K562 (cell line): Measurements from ENCODE around the gene SLC38A10. TPM values are rescaled to one million over a fixed set of nuclear protein-coding genes. Genes with fewer than 3 reads are reported as not detected.
A peak's percentile ranks its signal among the peaks of the same experiment; 100 is the strongest.

Source experiments
- ATAC-seq: fragments of 200-7000 bp; cut with Tn5 transposase; 3 replicates; pipeline ENCODE4 v1.9.1; 2020; ENCODE audit warnings: moderate library complexity
- BruUV-seq: library from RNA; stranded (reverse); fragments of 400-500 nt; replicated peaks from 2 replicates; lab custom pipeline; 2021; lab: Mats Ljungman, UMichigan
- CTCF ChIA-PET: fragments of 300-600 bp; formaldehyde crosslinking; extraction: SDS; loops from one replicate; lab custom pipeline; 2021; ENCODE audit warnings: low intra/inter-chr PET ratio; lab: Yijun Ruan, JAX
- POLR2A ChIA-PET: fragments of 300-600, 350-650 bp; sonication (Branson Sonifier 250); formaldehyde crosslinking; extraction: SDS; loops from one replicate; lab custom pipeline; 2021; ENCODE audit warnings: antibody characterized with exemption, inconsistent platforms; lab: Yijun Ruan, JAX
- DNase-seq, 4 experiments: peaks; one replicate each; pipeline versions ENCODE4 v3.0.0 to v3.0.0-alpha.2; 2011 to 2018; ENCODE audit warnings: low spot score in 3 of 4, mixed read lengths in 3 of 4; ENCODE audit errors: extremely low read depth in 1 of 4
- FAIRE-seq: peaks from 2 replicates; lab custom pipeline; 2011; peaks lifted over from hg19 to GRCh38; lab: Jason Lieb, UNC
- H2AFZ ChIP-seq: 2 replicates; pipeline ENCODE4 v1.6.0; 2011; ENCODE audit warnings: low read depth, low read length, control low read depth, inconsistent platforms
- H3K27ac ChIP-seq: fragments of 200-600 bp; 3 replicates; pipeline ENCODE4 v1.8.0; 2011; ENCODE audit warnings: low read depth, mild to moderate bottlenecking, control low read depth, inconsistent platforms, low read length, moderate library complexity, mixed read lengths; ENCODE audit errors: extremely low read depth
- H3K27me3 ChIP-seq, 2 experiments: fragments of 300-600 bp in 1 of 2; 2 replicates in 1 of 2; 3 replicates in 1 of 2; pipeline versions ENCODE4 v1.6.0 to v1.8.0; 2011; ENCODE audit warnings: inconsistent platforms in 2 of 2, low read length in 2 of 2, mild to moderate bottlenecking in 1 of 2, mixed read lengths in 1 of 2, moderate library complexity in 1 of 2; ENCODE audit not compliant: control insufficient read depth in 2 of 2, insufficient read depth in 2 of 2
- H3K36me3 ChIP-seq: fragments of 300-600 bp; 3 replicates; pipeline ENCODE4 v1.8.0; 2011; ENCODE audit warnings: mild to moderate bottlenecking, low read length, inconsistent platforms; ENCODE audit not compliant: control insufficient read depth, insufficient read depth
- H3K4me1 ChIP-seq, 2 experiments: fragments of 200-600 bp in 1 of 2; replicated peaks in 1 of 2; 2 replicates in 1 of 2; 3 replicates in 1 of 2; pipeline versions ENCODE4 v1.5.1 to v1.8.0; 2011; ENCODE audit warnings: inconsistent platforms in 2 of 2, low read length in 2 of 2, mild to moderate bottlenecking in 1 of 2, mixed read lengths in 1 of 2, moderate library complexity in 1 of 2; ENCODE audit not compliant: control insufficient read depth in 2 of 2, insufficient read depth in 2 of 2
- H3K4me2 ChIP-seq: 2 replicates; pipeline ENCODE4 v1.6.1; 2011; ENCODE audit warnings: low read length, control low read depth, inconsistent platforms, mixed read lengths; ENCODE audit not compliant: insufficient read depth
- H3K4me3 ChIP-seq: fragments of 200-600 bp; sonication (generic), shearing (Covaris generic); 2 replicates; pipeline ENCODE4 v1.5.1; 2016; ENCODE audit warnings: control low read depth, inconsistent platforms
- H3K79me2 ChIP-seq: fragments of 200-600 bp; 3 replicates; pipeline ENCODE4 v1.8.0; 2011; ENCODE audit warnings: low read length, inconsistent platforms; ENCODE audit not compliant: control insufficient read depth, insufficient read depth
- H3K9ac ChIP-seq, 2 experiments: 2 replicates each; pipeline versions ENCODE4 v1.6.0 to v1.6.1; 2011; ENCODE audit warnings: low read depth in 2 of 2, low read length in 2 of 2, control low read depth in 1 of 2, inconsistent platforms in 1 of 2, mild to moderate bottlenecking in 1 of 2, mixed read lengths in 1 of 2; ENCODE audit not compliant: insufficient read depth in 1 of 2
- H3K9me1 ChIP-seq: one replicate; pipeline ENCODE4 v1.6.0; 2011; ENCODE audit warnings: inconsistent platforms, mild to moderate bottlenecking, low read length, moderate library complexity; ENCODE audit not compliant: control insufficient read depth, insufficient read depth
- H3K9me3 ChIP-seq: replicated peaks from 2 replicates; pipeline ENCODE4 v1.5.1; 2011; ENCODE audit warnings: low read depth, low read length, inconsistent platforms; ENCODE audit not compliant: control insufficient read depth, insufficient read depth
- H4K20me1 ChIP-seq: replicated peaks from 2 replicates; pipeline ENCODE4 v1.6.1; 2011; ENCODE audit warnings: low read length, inconsistent platforms, mixed read lengths; ENCODE audit not compliant: control insufficient read depth, insufficient read depth
- JUN ChIP-seq, 2 experiments: sonication (generic) in 1 of 2; formaldehyde crosslinking in 1 of 2; IDR thresholded peaks; 2 replicates each; pipeline versions ENCODE4 v1.6.1 to v1.8.0; 2012 to 2022; ENCODE audit warnings: borderline replicate concordance in 2 of 2, mild to moderate bottlenecking in 2 of 2, improper control_type of control experiment in 1 of 2, low read depth in 1 of 2, low read length in 1 of 2, missing genetic modification reagents in 1 of 2
- ZNF134 ChIP-seq: fragments of 250-450 bp; sonication (Bioruptor Pico); conservative IDR thresholded peaks from 2 replicates; pipeline ENCODE4 v1.4.0; 2020
- WGBS: fragments of 100-300 bp; shearing (Covaris generic); methylation state at CpG from one replicate; pipeline ENCODE4 v1.1.6; 2016; ENCODE audit warnings: low coverage, mixed read lengths; ENCODE audit not compliant: insufficient coverage; ENCODE audit errors: missing lambda C conversion rate; 5-methylcytosine and 5-hydroxymethylcytosine counted together
- in situ Hi-C: fragments of 300-500 bp; cut with MboI; formaldehyde crosslinking; loops from 4 replicates; pipeline ENCODE4 v1.15.0; 2018; ENCODE audit warnings: inconsistent platforms, mixed read lengths
- intact Hi-C: fragments of 100-400 bp; cut with micrococcal nuclease; formaldehyde crosslinking; loops from 2 replicates; pipeline ENCODE4 v1.14.2; 2022
- polyA plus RNA-seq, 8 experiments: library from polyadenylated mRNA; depleted of rRNA in 4 of 8; stranded (reverse) in 5 of 8; unstranded in 3 of 8; fragments of >200 nt; fragmentation: Nextera tagmentation in 2 of 8; fragmentation: Illumina TruSeq in 1 of 8; extraction: Ambion mirVana in 2 of 8; extraction: Trizol in 1 of 8; gene quantifications; 2 replicates each; pipeline versions ENCODE4 v1.2.1 to v1.2.3, GENCODE V29; 2011 to 2014; ENCODE audit warnings: inconsistent platforms in 1 of 8, missing spikeins in 1 of 8
- total RNA-seq, 7 experiments: library from RNA; depleted of rRNA in 6 of 7; stranded (reverse); fragments of >200 nt in 6 of 7; fragmentation: Illumina TruSeq in 2 of 7; extraction: Trizol in 2 of 7; gene quantifications; 2 replicates each; pipeline versions ENCODE4 v1.2.1 to v1.2.3, GENCODE V29; 2011 to 2021; ENCODE audit warnings: low replicate concordance in 1 of 7
- TF ChIP-seq, protein P1 (sequence below): sonication (generic); formaldehyde crosslinking; IDR thresholded peaks from 2 replicates; pipeline ENCODE4 v1.8.1; 2023; ENCODE audit warnings: mild to moderate bottlenecking, missing genetic modification reagents

Gene SLC38A10
- total and polyA plus RNA-seq, 9 of the 15 experiments (the other 6 are each of a cell fraction or from before 2014, with no cell fraction given), result 0.45 to 54.2 (median 13.8) TPM

DNA sequence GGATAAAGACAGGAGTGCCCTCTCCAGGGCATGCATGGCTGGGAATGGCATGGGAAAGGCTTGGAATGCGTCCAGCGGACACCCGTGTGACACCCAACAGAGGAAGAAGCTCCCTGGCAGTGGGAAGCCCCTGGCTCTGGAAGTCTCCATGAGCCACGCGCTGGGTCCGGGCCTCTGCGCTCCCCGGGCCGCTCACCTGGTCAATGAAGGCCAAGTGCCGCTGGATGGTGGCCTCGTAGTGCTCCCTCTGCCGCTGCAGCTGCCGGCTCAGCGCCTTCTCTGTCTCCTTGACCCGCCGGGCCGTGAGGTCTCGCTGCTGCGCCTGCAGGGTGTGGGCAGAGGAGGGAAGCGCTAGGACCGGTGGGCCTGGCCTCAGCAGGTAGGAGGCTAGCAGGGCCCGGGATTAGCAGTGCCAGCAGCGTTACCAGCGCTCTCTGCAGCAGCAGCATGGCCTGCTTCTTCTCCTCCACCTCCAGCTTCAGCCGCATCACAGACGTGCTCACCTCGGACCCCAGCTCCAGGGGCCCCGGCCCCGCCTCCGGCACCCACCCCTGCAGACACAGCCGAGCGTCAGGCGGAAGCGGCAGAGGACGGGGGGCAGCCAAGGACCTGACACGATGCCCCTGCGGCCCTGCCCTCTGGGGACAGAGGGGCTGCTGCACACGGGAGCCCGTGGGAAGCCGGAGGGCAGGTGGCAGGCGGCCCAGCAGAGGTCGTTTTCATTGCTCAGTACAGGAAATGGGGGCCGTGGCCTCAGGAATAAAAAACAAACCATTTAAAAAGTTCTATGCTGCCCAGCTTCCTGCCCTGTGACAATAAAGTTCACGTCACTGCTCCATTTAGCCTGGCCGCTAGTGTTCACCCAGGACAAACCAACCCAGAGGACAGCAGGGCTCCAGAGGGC is 98.3 kb downstream of the SLC38A10 start:
- in situ Hi-C loops, result no loop called here
- H3K79me2 ChIP-seq, result no peaks in the 10 kb centered on the region
- TF ChIP-seq, protein P1, sequence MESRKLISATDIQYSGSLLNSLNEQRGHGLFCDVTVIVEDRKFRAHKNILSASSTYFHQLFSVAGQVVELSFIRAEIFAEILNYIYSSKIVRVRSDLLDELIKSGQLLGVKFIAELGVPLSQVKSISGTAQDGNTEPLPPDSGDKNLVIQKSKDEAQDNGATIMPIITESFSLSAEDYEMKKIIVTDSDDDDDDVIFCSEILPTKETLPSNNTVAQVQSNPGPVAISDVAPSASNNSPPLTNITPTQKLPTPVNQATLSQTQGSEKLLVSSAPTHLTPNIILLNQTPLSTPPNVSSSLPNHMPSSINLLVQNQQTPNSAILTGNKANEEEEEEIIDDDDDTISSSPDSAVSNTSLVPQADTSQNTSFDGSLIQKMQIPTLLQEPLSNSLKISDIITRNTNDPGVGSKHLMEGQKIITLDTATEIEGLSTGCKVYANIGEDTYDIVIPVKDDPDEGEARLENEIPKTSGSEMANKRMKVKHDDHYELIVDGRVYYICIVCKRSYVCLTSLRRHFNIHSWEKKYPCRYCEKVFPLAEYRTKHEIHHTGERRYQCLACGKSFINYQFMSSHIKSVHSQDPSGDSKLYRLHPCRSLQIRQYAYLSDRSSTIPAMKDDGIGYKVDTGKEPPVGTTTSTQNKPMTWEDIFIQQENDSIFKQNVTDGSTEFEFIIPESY, result peak; percentile 71; the same call in 1 of the 2 replicates
- TF ChIP-seq JUN (IDR thresholded peaks at IDR 0.05; ENCODE audit: borderline replicate concordance, low read depth, low read length) (no peak), JUN (CRISPR knock-in tag; IDR thresholded peaks at IDR 0.05; ENCODE audit: borderline replicate concordance) (no peak), ZNF134 (CRISPR knock-in tag) (peak; percentile 86)
- no peak overlapping the region for H3K4me3 ChIP-seq
- H3K4me1 ChIP-seq, result peaks cover 13 to 62% of the 10 kb centered on the region in 2 experiments
- H4K20me1 ChIP-seq, result no peaks in the 10 kb centered on the region
- BruUV-seq, result no TSS peak
- H3K9me1 ChIP-seq, result peaks cover 3% of the 10 kb centered on the region
- DNase-seq (no peak), FAIRE-seq (no peak), ATAC-seq (no peak)
- POLR2A ChIA-PET, result interaction anchor here (0.7 to 1.9 kb wide), 3 partner anchors 12 to 383 kb away, joined by 3 to 6 read pairs (median 5); no protein-coding TSS in a partner anchor
- WGBS, result 83% methylated on average over 34 of the region's 45 CpGs
- peaks cover 4% of the 10 kb centered on the region; the same call in 2 of the 3 replicates for H3K36me3 ChIP-seq
- H2AFZ ChIP-seq, result no peak overlapping the region
- CTCF ChIA-PET, result no interaction called here
- H3K27me3 ChIP-seq, result no peaks in the 10 kb centered on the region
- no peak overlapping the region for H3K27ac ChIP-seq
- no peaks in the 10 kb centered on the region for H3K9me3 ChIP-seq
- peak overlapping the region in 1 of 2 experiments; percentile 26; a peak in 1 of 4 replicates for H3K9ac ChIP-seq
- H3K4me2 ChIP-seq, result no peak overlapping the region
- intact Hi-C loops, result no loop called here
